Stimulated activated CD4-positive, alpha-beta T cell treated with anti-CD3 and anti-CD28 coated beads, TNF-alpha, amount 100 ng/mL, for 48 hours (primary cell): ENCODE measurements around the gene BHLHA15.
A peak's percentile ranks its signal among the peaks of the same experiment; 100 is the strongest.

Experiments used
- DNase-seq, 3 donors: peaks; one replicate each; pipeline ENCODE4 v3.0.0-alpha.2; 2020; ENCODE audit warnings: low read depth in 3 of 3

BHLHA15 gene

DNA sequence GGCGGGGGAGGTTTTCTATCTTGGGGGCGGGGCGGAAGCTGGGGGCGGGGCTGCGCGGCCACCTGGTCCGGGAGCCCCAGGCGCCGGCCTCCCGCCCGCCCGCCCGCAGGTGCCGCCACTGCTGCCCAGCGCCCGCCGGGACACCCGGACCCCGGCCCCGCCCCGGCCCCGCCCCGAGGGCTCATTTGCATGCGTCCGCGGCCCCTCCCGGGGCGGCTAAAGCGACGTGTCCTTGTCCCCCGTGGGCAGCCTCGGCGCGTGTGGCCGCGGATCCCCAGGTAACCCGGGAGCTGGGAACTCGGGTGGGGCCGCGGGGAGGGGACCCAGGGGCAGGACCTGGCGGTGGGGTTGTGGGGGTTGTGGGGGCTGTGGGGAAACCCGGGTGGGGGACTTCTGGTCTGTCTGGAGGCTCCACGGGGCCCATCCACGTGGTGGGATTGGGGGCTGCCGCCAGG is at the start of gene BHLHA15:
BHLHA15 (plus strand) TSS at position 219 of the 455 bp plus-strand sequence. CDS start 871 bp downstream, outside the sequence.
- DNase-seq = peak in 1 of 3 donors; percentile 10

DNA sequence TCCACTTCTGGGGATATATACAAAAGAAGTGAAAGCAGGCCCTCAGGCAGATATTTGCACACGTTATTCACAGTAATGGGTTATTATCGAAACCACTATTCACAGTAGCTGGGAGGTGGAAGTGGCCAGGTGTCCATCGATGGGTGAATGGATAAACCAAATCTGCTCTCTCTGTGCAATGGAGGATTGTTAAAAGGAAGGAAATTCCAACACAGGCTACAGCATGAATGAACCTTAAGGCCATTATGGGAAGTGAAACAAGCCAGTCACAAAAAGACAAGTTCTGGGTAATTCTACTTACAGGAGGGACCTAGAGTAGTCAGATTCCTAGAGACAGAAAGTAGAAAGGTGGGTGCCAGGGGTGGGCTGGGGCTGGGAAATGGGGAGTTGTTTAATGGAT is 48.5 kb upstream of the BHLHA15 start:
- no peak for DNase-seq

- no peak for DNase-seq
Observed at GRCh38 chr7:98163269-98163668, 48.0 kb upstream of the BHLHA15 start.

DNA sequence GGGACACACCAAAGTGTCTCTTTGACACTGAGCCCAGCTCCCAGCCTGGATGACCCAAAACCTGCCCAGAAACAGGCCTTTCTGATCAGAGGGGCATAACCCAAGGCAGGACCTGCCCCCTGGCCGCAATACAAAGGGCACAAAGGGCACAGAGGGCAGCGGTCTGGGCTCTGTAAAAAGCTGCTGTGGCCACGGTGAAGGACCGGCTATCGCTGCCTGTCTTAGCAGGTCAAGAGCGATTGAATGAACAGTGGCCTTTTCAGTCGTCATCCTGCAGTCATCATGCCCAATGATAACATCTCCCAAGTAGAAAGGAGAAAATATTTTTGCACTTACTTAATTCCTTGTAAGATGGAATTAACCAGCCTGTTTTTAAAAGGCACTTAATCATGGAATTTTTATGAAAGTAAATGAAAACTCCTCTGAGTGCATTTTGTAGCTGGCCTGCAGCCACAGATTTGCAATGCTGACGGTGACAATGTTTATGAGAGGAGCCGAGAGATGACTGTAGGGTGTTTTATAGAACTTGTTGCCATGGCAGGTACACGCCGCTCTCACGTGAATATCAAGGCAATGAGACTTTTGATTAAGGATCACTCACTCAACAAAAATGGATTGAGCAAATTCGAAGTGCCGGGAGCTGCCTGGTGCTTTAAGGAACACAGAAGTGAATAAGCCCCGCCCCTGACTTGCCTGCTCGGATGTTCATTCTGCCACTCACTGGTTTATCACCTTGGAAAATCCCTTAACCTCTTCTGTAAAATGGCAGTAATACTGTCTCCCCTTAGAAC is 47.3 kb upstream of the BHLHA15 start:
- DNase-seq = no peak

DNA sequence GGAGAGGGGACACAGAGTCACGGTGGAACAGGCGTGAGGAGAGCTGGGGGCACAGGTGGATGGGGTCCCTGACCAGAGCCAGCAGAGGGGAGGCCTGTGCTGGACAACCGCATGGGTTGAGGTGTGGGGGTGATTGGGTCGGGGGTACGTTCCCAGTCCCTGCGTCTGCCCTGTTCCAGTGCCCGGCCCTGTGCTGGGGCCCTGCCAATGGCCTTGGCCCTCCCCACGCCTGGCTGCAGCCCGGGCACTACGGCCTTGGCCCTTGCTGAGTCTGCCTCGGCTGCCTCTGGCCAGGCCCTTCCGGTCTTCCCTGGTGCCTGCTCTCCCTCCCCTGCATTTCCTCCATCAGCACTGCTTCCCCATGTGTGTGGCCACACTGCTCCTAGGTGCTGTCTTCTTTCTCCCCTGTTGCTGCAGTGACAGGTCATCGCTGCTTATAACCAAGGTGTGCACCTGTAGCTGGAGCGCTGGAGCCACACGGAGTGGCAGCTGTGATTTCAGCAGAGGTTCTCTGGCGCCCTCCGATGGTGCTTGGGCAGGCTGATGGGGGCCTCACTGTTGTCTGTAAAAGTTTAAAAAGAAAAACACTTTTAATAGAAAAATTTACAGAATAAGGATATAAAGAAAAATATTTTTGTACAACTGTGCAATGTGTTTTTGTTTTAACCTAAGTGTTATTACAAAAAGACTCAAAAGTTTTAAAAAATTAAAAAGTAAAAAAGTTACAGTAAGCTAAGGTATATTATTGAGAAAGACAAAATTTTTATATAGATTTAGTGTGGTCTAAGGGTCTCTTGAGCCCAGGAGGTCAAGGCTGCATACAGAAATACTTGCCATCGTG is 45.2 kb upstream of the BHLHA15 start:
- peak in 2 of 3 donors; percentile 4 to 41 for DNase-seq

DNA sequence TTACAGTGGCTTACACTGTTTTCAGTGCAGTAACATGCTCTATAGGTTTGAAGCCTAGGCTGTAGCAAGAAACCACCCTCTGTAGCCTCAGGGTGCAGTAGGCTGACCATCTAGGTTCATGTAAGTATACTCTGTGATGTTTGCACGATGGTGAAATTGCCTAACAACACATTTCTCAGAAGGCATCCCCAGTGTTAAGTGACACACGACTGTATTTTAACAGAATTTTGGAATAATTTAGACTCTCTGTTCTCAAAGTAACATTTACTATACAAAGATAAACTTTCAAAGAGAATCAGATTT is 44.6 kb upstream of the BHLHA15 start:
- DNase-seq = no peak

GRCh38 chr7:98167653-98168052 is 43.6 kb upstream of the BHLHA15 start:
- no peak for DNase-seq

DNA sequence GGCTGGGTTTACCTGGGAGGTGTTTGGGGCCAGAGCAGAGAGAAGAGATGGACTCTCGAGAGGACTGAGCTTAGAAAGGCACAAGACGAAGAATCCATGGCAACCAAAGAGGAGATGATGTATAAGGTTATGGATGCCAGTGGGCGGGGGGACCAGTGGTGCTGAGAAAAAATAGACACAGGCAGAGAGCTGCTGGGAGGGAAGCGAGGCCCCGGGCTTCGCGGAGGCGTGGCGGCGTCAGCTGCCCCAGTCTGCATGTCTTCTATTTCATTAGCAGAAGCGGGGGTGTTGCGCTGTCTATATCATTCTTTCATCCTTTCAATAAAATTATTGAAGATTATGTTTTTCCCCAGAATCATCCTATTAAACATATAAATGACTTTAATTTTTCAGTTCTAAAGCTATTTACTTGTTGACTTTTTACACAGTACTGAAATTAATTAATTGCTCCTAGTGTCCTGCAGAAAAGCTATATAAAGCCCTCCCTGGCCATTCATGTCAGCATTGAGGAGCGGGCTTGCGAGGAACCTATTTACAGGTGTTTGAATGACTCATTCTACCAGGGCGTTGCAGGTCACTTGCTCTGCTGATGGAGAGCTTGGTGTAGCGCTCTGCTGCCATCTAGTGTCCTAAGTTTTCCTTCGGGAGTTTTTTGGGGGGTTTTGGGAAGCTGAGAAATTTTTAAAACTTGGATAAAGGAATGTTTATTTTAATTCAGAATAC is 42.9 kb upstream of the BHLHA15 start:
- peak; percentile 30 to 51 (median 44) for DNase-seq

- no peak for DNase-seq
Observed at GRCh38 chr7:98168904-98169621, 42.2 kb upstream of the BHLHA15 start.

GRCh38 chr7:98170966-98171365 is 40.3 kb upstream of the BHLHA15 start:
- DNase-seq = no peak

GRCh38 chr7:98171449-98171848 is 39.8 kb upstream of the BHLHA15 start:
- no peak for DNase-seq

DNA sequence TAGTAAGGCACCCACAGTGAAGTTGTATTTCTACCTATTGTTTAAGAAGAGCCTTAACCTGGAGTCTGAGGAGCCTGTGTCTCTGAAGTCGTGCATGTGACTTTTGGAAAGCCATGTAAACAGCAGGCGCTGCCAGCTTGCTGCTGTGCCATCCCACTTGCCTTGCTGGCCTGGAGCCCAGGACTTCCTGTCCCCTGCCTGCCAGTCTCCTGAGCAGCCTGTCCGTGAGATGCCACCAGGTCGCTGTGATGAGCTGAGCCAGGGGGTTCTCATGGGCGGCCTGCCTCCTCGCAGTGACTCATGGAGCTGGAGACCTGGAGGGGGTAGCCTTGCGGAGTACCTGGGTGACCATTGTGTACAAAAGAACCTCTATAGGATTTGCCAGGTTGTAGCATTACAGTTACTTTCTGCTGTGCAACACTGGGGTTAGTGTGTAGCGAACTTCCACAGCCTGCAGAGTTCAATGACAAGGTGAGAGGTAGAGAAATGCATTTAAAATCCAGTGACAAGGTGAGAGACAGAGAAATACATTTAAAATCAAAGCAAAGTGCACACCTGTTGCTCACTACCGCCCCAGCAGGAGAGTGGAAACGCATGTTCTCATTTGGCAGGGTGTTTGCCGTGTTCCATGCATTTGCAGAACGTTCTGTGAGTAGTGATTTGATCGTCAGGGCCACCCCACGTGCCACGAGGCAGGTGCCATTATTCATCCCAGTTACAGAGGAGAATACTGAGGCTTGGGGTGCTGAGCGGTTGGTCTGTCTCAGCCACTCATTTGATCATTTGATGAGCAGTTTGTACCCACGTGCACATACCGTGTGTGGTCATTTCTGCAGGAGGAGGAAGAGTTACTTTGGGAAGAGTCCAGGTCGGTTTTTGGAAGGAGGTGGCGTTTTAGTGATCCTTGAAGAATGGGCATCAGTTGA is 36.6 kb upstream of the BHLHA15 start:
- no peak for DNase-seq

GRCh38 chr7:98175260-98175940 is 35.8 kb upstream of the BHLHA15 start:
- no peak for DNase-seq

DNA sequence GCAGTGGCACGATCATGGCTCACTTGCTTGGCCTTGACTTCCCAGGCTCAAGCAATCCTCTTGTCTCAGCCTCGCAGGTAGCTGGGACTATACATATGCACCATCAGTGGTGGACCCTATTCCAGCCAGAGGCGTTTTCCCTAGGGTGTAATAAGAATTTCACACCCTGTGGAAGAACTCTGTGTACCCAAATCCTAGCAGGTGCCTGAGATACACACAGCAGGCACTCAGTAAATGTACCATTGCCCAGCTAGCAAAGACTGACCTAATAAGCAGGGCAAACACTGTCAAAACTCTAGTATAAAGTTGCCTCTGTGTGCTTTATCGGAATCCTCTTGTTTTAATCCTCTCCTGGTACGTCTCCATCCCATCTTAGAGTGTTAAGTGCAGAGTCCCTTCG is 33.7 kb upstream of the BHLHA15 start:
- DNase-seq = no peak

DNA sequence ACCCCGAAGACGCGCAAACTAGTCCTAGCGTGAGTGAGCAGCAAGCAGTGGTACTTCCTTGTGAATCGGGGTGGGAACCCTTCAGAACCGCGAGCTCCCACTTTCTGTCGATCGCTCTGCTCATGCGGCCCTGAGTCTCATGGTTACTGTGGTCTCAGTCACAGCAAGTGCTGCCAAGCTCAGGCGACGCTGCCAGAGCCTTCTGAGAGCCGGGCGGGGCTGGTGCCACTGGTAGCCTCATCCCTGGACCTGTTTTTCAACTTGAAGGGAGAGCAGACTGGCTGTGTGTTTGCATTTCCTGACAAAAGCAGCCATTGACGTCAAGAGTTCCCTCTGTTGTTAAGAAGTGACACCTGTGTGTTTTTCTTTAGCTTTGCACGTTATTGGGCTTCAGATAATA is 32.9 kb upstream of the BHLHA15 start:
- no peak for DNase-seq

DNA sequence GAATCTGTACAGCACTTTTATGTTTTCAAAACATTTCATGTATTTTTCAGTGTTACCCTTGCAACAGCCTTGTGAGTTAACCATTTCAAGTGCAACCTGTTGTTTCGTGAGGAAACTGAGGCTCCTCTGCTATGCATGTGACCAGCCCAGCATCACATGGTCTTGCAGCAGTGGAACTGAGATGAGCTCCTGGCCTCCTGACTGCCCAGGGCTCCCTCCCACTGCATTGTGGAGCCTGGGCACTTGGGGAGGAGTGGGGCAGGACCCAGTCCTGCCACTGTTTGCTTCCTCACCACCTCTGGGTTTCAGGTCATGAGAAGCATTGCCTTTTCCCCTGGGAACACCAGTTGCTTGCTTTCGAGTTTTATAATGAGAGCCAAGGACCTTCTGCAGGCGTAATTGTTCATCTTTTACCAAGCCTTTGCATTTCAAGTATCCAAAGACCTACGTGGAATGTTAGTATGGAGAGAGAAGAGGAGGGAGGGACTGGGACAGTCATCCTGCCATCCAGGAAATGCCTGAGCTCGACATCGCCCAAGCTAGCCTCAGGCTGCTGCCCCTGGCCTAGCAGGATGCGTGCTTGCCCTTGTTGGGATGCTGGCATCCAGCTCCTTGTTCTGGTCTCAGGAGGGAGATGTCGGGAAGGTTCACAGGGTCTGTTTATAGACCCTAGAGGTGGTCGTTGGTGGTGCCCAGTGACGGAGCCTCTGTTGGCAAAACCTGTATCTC is 32.3 kb upstream of the BHLHA15 start:
- DNase-seq = no peak

GRCh38 chr7:98180751-98181150 is 30.5 kb upstream of the BHLHA15 start:
- DNase-seq = no peak

- DNase-seq = no peak
Observed at GRCh38 chr7:98185101-98185500, 26.1 kb upstream of the BHLHA15 start.

GRCh38 chr7:98186452-98187137 is 24.6 kb upstream of the BHLHA15 start:
- no peak for DNase-seq
